HTR-8/SVneo (cell line): ENCODE measurements around the gene COMT.

ENCODE experiments used
- DNase-seq: peaks from one replicate; pipeline ENCODE4 v3.0.0; 2011; ENCODE audit warnings: low spot score, mixed read lengths; ENCODE audit not compliant: insufficient read length
- FAIRE-seq: peaks from 2 replicates; lab custom pipeline; 2011; peaks lifted over from hg19 to GRCh38; lab: Jason Lieb, UNC

Gene COMT

GRCh38 chr22:20004464-20004863 is 62.9 kb downstream of the COMT start:
- FAIRE-seq: no peak

GRCh38 chr22:20008221-20008995 is 66.8 kb downstream of the COMT start:
- FAIRE-seq: no peak
- DNase-seq: no peak

More at GRCh38 chr22:20004464-20004863, 62.9 kb downstream of the COMT start:
- no peak for DNase-seq

- no peak for DNase-seq
- no peak for FAIRE-seq
Observed at GRCh38 chr22:20009018-20009491, 67.5 kb downstream of the COMT start.

GRCh38 chr22:20009582-20010306 is 68.2 kb downstream of the COMT start:
- DNase-seq (no peak), FAIRE-seq (no peak)

- FAIRE-seq: no peak
- DNase-seq: no peak
Observed at GRCh38 chr22:20010307-20011122, 68.9 kb downstream of the COMT start.

GRCh38 chr22:20011123-20011992 is 69.8 kb downstream of the COMT start:
- no peak for FAIRE-seq

GRCh38 chr22:20011993-20012740 is 70.6 kb downstream of the COMT start:
- DNase-seq (no peak), FAIRE-seq (no peak)

More at GRCh38 chr22:20011123-20011992, 69.8 kb downstream of the COMT start:
- DNase-seq: no peak

GRCh38 chr22:20012741-20013331 is 71.3 kb downstream of the COMT start:
- DNase-seq (no peak), FAIRE-seq (no peak)

GRCh38 chr22:20013382-20013871 is 71.9 kb downstream of the COMT start:
- FAIRE-seq (no peak), DNase-seq (peak; percentile 53)

- DNase-seq: no peak
- no peak for FAIRE-seq
Observed at GRCh38 chr22:20014526-20015186, 73.1 kb downstream of the COMT start.

GRCh38 chr22:20015187-20015625 is 73.6 kb downstream of the COMT start:
- DNase-seq (no peak), FAIRE-seq (no peak)

GRCh38 chr22:20015971-20016733 is 74.6 kb downstream of the COMT start:
- FAIRE-seq (no peak), DNase-seq (no peak)

GRCh38 chr22:20016734-20017621 is 75.4 kb downstream of the COMT start, which contains the start of gene ARVCF:
ARVCF (minus strand) TSS chr22:20016823; CDS start chr22:19990794, 26,029 bp downstream.
- DNase-seq: peak; percentile 94
- FAIRE-seq: peak; percentile 88

- FAIRE-seq (no peak), DNase-seq (no peak)
Observed at GRCh38 chr22:20017622-20017958, 76.0 kb downstream of the COMT start.

GRCh38 chr22:20018001-20018400 is 76.4 kb downstream of the COMT start:
- DNase-seq: no peak
- no peak for FAIRE-seq
